Measurements from ENCODE around the gene PGM1.

Gene PGM1

DNA sequence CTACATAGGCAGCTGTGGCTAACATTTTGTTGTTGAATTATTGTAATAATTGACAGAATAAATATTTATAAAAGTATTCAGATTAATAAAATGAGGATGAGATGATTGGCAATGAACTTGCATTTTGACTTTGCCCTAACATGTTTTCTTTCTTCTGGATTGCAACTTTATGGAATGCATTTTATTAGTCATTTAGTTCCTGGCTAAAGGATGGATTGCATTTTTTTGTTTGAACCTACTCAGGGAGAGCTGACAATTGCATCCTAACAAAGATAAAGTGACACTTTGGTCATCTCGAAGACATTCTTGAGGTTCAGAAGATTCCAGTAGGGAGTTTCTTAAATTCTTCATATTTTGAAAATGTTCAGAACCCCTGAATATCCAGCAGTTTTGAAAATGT, 37.5 kb downstream of the PGM1 start:
- DNase-seq (ENCODE audit: low read depth in 2 of 3, low spot score in 1 of 3) = no peak

DNA sequence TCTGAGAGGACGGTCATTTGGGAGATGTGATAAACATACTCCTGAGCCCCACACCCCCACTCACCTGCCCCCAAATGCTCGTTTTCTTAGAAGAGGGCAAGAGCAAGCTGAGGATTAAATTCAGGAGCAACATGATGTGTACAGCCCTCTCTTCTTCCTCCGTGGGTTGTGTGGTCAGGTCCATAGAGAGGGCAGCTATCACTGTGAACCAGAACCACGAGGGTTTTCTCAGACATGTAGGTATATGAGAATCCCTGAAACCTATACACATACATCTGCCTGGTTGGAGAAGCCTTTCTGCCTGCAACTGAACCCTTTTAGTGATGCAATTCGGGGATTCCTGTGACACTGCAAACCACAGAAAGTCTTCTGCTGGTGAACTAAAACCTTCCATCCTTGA, 38.9 kb downstream of the PGM1 start:
- no peak for DNase-seq (ENCODE audit: low read depth in 2 of 3, low spot score in 1 of 3)

DNA sequence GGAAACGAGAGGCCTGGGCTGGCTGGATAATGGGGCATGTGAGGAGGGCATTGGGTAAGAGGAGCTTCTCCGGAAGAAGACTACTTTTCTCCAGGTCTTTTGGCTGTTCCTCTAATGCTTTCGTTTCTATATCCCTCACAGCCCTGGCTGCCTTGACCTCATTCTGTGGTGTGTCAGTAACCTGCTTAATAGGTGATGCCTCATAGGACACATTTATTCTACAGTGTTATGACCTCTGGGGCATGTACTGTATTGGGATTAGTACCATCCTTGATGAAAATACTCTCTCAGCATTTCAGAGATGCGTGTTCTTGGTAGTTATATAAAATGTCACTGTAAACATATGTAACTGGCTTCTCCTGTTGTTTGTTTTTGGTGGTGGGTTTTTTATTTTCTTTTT, 40.1 kb downstream of the PGM1 start:
- no peak for DNase-seq (ENCODE audit: low read depth in 2 of 3, low spot score in 1 of 3)

DNA sequence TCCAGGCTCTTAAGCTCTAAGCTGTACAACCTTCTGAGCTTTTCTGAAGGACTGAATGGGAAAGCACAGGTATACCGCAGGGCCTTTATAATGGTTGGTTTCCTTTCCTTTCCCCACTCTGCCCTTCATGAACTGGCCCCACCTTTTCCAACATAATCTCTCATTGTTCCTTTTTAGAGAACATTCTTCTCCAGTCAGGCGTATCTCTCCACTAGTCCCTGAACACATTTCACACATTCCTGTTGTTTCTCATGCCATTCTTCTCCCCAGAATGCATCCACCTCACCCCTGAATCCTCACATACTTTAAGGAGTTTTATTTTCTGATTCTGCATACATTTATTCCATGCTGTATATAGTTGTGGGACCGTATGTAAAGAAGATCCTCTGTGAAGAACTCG, 41.3 kb downstream of the PGM1 start:
- DNase-seq (ENCODE audit: low read depth in 2 of 3, low spot score in 1 of 3) = no peak

DNA sequence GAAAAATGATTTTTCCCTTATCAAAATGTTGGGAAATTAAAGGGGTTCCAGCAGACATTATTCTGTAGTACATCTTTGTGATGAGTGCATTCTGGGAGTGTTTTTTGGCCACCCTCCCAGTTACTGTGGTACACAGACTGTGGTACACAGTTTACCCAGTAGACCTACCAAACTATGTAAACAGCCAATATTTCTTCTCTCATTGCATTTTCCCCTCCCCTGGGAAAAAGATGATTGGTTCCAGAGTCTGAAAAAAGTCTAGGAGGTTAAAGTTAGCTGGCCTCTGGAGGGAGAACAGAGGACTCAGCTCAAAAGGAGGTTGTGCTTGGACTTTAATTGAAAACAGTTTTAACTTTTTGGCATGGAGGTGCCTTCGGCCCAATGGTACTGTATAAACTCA, 42.5 kb downstream of the PGM1 start:
- no peak for DNase-seq (ENCODE audit: low read depth in 2 of 3, low spot score in 1 of 3)

DNA sequence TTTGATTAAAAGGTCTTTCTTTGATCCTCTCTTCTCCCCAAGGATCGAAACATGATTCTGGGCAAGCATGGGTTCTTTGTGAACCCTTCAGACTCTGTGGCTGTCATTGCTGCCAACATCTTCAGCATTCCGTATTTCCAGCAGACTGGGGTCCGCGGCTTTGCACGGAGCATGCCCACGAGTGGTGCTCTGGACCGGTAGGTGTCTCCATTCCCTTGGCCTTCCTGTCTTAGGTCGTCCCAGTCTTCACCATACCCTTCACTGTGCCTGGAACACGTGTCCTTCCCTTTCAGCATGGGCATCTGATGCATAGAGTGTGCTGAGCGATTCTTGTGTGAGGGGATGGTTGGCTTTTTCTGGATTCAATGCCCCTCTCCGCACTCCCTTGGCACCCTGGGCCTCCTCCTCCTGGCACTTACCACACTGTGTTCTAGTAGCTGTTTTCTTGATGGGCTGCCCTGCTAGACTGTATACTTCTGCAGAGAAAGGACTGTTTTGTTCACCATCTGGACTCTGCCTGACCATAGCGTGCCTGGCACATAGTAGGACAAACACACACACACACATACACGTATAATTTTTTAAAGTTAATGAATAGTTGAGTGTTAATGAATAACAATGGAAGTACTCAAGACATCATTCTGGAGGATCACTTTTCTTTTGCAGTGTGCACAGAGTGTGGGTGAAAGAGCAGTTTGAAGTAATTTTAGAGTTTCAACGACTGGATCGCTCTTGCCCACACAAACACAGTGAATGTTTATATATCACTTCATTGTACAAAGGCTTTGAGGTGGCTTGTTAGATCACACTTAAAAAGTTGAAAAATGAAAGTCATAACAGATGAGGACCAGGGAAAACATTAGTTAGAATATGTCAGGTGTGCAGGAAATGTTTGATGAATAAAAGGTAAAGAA, 43.2 kb downstream of the PGM1 start:
- DNase-seq (ENCODE audit: low read depth in 2 of 3, low spot score in 1 of 3) = no peak

DNA sequence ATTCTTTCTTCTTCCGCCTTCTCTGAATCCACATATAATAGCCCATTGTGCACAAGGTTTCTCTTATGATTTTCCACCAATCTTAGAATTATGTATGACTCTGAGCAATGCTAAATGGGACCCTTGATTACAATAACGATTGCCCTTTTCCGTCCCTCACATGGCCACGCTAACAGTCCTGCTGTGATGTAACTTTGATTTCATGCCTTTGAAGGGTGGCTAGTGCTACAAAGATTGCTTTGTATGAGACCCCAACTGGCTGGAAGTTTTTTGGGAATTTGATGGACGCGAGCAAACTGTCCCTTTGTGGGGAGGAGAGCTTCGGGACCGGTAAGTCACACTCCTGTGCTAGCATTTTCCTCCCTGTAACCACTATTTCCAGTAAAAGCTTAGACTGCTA, 45.3 kb downstream of the PGM1 start:
- no peak for DNase-seq (ENCODE audit: low read depth in 2 of 3, low spot score in 1 of 3)

DNA sequence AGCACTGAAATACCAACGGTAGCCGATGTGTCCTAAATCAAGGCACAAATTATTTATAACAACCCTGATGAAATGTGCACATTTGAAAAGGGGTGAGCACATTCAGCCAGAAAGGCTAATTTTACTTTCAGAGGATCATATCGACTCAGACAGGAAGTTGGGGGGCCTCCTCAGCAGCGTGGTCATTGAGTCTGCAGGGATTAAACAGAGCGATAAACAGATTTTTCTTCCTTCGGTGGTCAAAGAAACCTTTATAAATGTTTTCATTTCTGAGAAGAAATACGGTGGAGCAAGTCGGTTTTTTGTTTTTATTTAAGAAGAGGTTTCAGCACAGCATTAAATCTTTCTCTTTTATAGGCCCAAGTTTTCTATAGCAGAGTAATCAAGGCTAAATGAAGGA, 45.7 kb downstream of the PGM1 start:
- DNase-seq (ENCODE audit: low read depth in 2 of 3, low spot score in 1 of 3) = no peak

DNA sequence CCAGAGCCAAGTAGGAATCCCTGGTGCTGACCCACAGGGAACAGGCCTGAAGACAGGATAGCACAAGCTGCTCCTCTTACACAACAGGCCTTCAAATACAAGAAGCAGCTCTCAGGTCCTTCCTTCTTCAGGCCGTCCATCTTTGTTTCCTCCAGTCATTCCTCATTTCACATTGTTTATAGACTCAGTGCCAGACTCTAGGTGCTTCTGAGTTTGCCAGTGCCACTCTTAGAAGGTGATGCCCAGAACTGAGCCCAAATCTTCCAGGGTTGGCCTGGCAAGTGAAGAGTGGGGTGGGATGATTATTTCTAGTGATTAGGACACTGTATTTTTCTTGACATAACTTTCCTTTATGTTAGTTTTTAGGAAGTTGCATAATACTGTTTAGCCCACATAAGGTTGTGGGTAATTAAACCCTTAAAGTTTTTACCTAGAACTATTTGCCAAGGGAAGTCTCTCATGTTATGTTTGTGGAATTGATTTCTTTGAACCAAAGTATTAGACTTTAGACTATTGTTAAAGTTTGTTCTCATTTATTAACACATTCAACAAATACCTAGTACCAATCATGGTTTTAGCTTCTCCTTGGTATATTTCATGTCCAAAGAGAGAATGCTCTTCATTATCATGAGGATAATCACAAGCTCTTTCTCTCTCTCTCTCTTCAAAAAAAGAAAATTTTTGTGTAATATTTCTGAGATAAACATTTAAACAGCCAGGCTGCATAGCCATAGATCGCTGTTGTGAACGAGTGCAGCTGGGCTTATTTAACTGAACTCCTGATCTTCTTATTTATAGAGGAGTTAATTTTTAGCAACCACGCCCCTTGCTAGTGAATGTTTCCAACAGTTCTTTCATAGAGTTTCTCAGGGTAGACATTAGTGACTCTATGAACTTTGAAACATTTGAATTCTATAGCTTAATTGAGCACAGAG, 47.7 kb downstream of the PGM1 start:
- DNase-seq (ENCODE audit: low read depth in 2 of 3, low spot score in 1 of 3) = no peak

DNA sequence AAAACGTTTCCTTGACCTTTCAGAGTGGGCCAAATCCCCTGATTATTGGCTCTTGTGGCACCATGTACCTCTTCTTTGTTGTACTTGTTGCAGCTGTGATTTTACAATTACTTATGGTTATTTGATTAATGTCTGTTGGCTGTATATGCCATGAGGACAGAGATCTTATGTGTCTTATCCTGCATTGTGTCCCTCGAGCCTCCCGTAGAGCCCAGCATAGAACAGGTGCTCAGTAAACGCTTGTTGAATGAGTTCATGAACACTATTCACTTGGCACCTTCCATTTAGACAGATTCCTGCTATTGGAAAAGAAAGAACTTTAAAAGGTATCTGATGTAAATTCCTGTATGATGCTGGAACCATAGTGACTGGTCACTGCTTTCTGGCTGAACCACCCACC, 48.4 kb downstream of the PGM1 start:
- DNase-seq (ENCODE audit: low read depth in 2 of 3, low spot score in 1 of 3) = no peak

DNA sequence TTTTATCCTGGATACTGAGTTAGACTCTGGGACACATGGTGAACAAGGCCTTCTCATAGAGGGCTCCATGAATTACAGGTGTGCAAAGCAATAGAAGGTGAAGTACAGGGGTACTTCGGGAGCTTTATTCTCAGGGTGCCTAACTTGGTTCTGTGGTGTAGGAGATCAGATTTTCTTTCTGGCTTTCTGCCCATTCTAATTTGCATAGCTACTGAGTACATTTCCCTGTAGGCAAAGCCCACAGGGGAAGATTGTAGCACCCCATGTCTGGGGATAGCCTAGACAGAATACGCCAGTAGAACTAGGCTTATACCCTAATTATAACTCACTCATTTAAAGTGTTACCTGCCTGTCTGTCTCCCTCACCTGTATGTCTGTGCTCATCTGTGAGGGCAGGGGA, 49.7 kb downstream of the PGM1 start:
- no peak for DNase-seq (ENCODE audit: low read depth in 2 of 3, low spot score in 1 of 3)

DNA sequence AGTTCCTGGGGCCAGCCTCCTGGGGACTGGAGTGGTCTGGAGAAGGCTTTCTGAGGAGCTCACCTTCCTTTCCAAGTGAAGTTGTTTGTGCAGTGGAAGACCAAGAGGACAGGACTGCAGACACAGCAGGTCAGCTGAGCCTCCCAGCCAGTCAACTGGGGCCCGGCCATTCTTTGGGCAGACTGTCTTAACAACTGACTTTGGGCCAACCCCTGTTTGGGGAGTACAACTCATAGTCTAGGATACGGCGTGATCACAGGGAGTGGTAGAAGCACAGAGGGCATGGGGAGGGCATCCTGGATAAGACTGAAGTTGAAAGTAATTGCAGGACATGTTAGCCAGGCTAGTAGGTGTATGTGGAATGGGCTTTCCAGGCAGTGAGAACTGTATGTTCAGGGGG, 50.3 kb downstream of the PGM1 start:
- no peak for DNase-seq (ENCODE audit: low read depth in 2 of 3, low spot score in 1 of 3)

DNA sequence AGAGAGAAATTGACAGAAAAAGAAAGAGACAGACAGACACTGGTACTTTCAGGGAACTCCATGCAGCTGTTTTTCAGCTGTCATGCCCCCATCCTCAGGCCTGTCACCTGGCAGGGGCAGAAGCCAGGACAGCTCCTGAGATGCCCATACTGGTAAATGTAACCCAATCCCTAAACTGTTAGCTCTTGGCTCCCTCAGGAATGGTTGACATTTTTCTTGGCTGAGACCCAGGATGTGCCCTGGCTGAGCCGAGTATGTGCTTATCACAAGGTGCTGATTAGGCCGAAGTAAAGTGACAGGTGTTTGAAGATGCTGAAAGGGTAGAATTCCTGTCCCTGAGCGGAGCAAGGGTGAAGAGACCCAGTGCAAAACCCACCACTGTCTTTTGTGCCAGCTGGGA, 50.7 kb downstream of the PGM1 start:
- no peak for DNase-seq (ENCODE audit: low read depth in 2 of 3, low spot score in 1 of 3)

DNA sequence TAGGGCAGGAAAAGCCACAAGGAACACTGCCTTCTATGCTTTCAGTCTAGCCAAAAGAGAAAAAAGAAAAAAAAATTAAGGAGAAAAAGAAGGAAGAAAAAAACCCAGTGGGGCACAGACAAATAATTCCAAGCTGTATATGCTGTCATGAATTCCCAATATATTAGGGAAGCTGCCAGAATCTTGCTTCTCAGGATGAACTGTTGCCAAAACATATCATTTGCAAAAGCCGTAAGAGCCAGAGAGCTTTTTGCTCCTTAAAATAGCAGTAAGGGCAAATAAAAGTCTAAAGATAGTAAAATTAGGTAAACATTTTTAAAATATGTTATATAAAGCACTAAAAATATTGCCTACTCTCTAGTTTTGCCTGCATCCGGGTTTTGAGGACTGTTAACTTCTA, 52.1 kb downstream of the PGM1 start:
- DNase-seq (ENCODE audit: low read depth in 2 of 3, low spot score in 1 of 3) = no peak

DNA sequence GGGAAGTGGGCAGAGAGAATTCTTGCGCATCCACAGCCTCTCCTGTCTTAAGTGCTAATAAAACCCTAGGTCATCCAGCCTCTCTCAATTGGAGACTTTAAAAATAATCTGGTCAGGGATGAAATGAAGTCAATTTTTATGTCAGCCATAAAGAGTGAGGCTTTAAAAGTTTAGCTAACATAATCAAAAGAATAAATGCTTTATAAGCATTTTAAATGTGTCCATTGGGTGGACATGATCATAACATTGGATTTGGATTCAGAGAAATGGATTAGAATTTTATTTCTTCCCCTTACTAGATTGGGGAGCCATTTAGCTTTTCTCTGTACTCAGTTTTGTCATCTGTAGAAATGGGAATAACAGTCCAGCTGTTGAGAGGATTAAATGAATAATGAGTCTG, 55.5 kb downstream of the PGM1 start:
- no peak for DNase-seq (ENCODE audit: low read depth in 2 of 3, low spot score in 1 of 3)

DNA sequence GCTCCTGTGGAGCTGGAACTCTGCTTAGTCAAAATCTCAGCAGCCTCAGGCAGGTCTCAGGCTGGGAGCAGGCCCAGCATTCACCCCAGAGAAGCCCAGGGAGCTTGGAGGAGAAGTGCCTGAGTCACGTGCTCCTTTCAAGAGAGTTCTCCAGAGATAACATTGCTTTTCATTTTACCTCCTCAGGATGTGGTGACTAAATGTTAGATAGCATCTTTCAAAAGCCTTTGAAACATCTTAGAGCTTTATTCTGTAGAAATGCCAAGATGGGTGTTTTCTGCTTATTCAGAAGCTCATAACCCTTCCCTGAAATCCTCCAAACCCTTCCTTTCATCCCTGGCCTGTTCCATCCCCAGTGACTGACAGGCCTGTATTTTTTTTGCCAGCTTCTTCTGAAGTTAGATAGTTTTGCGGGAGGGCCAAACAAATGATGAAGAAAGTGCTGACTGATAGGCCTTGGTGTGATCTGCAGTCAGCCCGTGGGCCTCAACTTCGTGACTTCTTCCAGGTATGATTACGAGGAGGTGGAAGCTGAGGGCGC, 58.0 kb downstream of the PGM1 start:
- DNase-seq (ENCODE audit: low read depth in 2 of 3, low spot score in 1 of 3) = no peak

DNA sequence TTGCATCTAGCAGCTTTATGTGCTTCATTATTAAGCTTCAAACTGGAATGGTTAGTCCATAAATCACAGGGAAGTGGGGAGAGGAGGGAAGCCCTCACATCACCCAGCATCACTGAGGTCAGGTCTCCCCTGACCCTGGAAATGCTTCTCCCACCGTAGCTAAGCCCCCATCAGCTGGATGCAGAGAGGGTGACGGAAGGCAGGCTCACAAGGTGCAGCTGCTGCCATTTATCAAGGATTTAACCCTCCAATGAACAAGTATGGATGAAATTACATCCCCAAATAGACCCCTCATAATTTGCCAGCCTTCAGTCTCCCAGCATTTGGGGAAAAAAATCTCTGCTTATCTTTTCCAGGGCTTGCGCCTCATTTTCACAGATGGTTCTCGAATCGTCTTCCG, 60.8 kb downstream of the PGM1 start:
- no peak for DNase-seq (ENCODE audit: low read depth in 2 of 3, low spot score in 1 of 3)

DNA sequence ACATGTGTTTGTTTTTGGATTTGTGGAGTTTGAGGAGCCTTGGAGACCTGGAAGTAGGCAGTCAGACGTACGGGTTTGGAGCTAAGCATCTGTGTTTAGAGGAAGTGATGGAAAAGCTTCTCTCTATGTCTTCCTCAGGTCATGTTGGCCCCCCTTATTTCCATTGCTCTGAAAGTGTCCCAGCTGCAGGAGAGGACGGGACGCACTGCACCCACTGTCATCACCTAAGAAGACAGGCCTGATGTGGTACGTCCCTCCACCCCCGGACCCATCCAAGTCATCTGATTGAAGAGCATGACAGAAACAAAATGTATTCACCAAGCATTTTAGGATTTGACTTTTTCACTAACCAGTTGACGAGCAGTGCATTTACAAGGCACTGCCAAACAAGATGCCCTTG, 66.2 kb downstream of the PGM1 start:
- DNase-seq (ENCODE audit: low read depth in 2 of 3, low spot score in 1 of 3) = no peak

DNA sequence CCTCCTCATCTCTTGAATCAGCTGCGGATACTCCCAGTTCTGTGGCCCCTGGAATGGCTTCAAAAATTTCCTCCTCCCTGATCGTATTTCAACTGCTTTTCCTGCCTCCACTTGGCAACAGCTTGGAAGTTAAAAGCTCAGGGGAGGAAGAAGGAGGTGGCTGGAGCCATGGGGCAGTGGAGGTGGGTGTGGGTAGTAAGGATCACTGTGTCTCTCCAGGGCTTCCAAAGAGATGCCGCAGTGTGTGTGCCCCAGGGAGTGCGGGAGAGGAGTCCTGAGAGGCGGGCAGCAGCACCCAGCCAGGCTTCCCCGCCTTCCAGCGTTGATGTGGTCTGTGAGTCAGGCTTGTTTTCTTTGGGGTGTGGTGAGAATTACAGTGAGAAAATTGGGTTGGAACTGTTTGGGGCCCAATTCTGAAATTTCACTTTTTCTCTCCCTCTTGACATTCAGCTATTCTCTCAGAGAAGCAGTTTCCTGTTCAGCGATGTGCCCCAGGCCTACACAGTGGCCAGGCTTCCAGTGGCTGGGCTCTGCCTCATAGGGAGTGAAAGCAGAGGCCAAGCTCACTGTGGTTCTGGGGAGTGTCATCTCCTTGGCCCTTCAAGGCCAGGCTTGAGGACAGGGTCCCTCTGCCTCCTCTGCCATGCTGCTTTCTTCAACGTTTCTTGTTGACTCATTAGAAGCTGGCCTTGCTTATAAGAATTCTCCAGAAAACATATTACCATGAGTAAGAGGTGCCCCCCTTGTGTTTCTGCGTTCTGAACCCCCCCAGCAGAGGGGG, 69.0 kb downstream of the PGM1 start:
- DNase-seq (ENCODE audit: low read depth in 2 of 3, low spot score in 1 of 3) = no peak

DNA sequence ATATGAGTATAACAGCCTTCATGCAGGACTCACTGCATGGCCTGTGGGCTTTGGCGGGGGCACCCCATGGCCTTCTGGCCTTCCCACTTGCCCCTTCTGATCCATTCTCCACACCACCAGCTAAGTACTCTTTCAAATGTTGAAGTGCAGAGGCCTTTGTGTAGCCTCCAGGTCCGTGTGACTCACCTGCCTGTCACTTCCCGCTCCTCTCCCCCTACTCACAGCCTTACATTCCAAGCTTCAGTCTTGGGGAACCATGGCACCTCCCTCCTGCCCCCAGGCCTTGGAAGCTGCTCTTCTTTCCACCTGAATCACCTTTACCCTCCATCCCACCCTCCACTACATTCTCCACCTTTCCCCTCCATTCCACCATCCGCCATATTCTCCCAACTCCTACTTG, 69.6 kb downstream of the PGM1 start:
- DNase-seq (ENCODE audit: low read depth in 2 of 3, low spot score in 1 of 3) = no peak

DNA sequence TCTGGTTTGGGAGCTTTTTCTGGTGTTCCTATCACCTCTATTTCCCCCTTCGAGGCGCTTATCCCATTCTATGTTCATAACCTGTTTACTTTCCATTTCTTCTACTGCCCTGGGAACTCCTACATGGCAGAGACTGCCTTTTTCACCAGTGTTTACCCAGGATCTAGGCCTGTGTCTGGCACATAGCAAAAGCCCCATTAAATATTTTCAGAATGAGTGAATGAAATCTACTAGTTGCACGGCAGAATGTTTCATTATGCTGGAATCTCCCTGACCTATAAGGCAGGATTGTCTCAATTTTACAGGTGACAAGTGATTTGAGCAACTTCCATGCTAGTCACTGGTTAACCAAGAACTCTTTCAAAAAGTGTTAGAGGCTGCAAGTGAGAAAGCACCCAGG, 70.1 kb downstream of the PGM1 start:
- no peak for DNase-seq (ENCODE audit: low read depth in 2 of 3, low spot score in 1 of 3)
